ENCODE measurements around the gene INHA.

Gene INHA

GRCh38 chr2:219557320-219557719 is 14.8 kb upstream of the INHA start:
- TF ChIP-seq CTCF (IDR thresholded peaks at IDR 0.05) = no peak

GRCh38 chr2:219557791-219558785 is 14.0 kb upstream of the INHA start:
- no peak for TF ChIP-seq CTCF (IDR thresholded peaks at IDR 0.05)

GRCh38 chr2:219559156-219559915 is 12.8 kb upstream of the INHA start:
- no peak for TF ChIP-seq CTCF (IDR thresholded peaks at IDR 0.05)

GRCh38 chr2:219560037-219560892 is 11.8 kb upstream of the INHA start:
- TF ChIP-seq CTCF (IDR thresholded peaks at IDR 0.05) = peak; percentile 84

GRCh38 chr2:219560893-219561178 is 11.3 kb upstream of the INHA start:
- no peak for TF ChIP-seq CTCF (IDR thresholded peaks at IDR 0.05)

GRCh38 chr2:219561179-219562048 is 10.7 kb upstream of the INHA start:
- TF ChIP-seq CTCF (IDR thresholded peaks at IDR 0.05) = no peak
